Vagina (tissue), 2 donors: ENCODE measurements around the gene BMPR1B. TPM values are rescaled to one million over a fixed set of nuclear protein-coding genes. Genes with fewer than 3 reads are reported as not detected.

ENCODE experiments used
- DNase-seq, 2 donors: peaks; one replicate each; pipeline ENCODE4 v3.0.0-alpha.2; 2017; ENCODE audit errors: extremely low spot score in 2 of 2
- H3K27ac ChIP-seq: fragments of 200-600 bp; sonication (generic); one replicate; pipeline ENCODE4 v1.5.1; 2019
- H3K27me3 ChIP-seq: fragments of 200-600 bp; sonication (generic); one replicate; pipeline ENCODE4 v1.5.1; 2019
- H3K36me3 ChIP-seq, 2 donors: fragments of 200-600 bp; sonication (generic); one replicate each; pipeline ENCODE4 v1.5.1; 2017 to 2019
- H3K4me1 ChIP-seq: fragments of 200-600 bp; sonication (generic); one replicate; pipeline ENCODE4 v1.5.1; 2019
- H3K4me3 ChIP-seq, 2 donors: fragments of 200-600 bp; sonication (generic); 1 replicate in 1 of 2; 2 replicates in 1 of 2; pipeline ENCODE4 v1.5.1; 2016 to 2019
- H3K9me3 ChIP-seq: fragments of 200-600 bp; sonication (generic); one replicate; pipeline ENCODE4 v1.5.1; 2019
- CTCF ChIP-seq, 3 experiments: fragments of 450-650 bp in 2 of 3; fragments of 200-600 bp in 1 of 3; sonication (generic) in 1 of 3; IDR thresholded peaks; one replicate each; pipeline ENCODE4 v1.5.1; 2017 to 2019; ENCODE audit warnings: antibody characterized with exemption in 3 of 3, mild to moderate bottlenecking in 2 of 3, moderate library complexity in 2 of 3
- POLR2A ChIP-seq, 2 donors: fragments of 450-650 bp; IDR thresholded peaks; one replicate each; pipeline ENCODE4 v1.6.1; 2017; ENCODE audit warnings: antibody characterized with exemption in 2 of 2, mild to moderate bottlenecking in 2 of 2, moderate library complexity in 2 of 2
- POLR2AphosphoS5 ChIP-seq, 2 donors: sonication (generic); formaldehyde crosslinking; IDR thresholded peaks; one replicate each; pipeline ENCODE4 v1.9.0; 2017; ENCODE audit warnings: antibody characterized with exemption in 2 of 2, mild to moderate bottlenecking in 2 of 2, low read depth in 1 of 2; ENCODE audit not compliant: insufficient read depth in 1 of 2
- intact Hi-C: fragments of 100-400 bp; cut with DNase I; formaldehyde crosslinking; loops from one replicate; pipeline ENCODE4 v1.15.1; 2023
- total RNA-seq: library from RNA; depleted of rRNA; stranded (reverse); fragments of >200 nt; gene quantifications from one replicate; pipeline ENCODE4 v1.2.3, GENCODE V29; 2016

Gene BMPR1B
- total RNA-seq, 1 donor from 2014 or later, result 0.49 TPM

DNA sequence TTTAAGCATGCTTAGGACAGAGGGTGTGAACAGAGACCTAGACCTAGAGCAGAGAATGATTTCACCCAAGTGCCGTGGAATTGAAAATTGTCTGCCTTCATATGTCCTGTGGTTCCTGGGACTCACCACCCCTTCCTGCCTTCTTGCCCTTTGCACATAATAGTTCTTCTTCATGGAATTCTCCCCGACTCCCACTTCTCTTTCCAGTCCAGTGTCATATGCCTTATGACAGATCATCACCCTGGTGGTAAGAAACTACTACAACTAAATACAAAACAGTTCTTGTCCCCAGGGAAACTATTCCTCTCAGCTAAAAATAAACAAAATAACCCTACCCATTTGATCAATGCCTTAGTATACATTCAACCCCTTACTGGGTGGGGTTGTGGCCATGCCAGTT is 43.3 kb downstream of the BMPR1B start:
- H3K4me1 ChIP-seq, result no peaks in the 10 kb centered on the region
- TF ChIP-seq POLR2AphosphoS5 (IDR thresholded peaks at IDR 0.05; ENCODE audit: insufficient read depth in 1 of 2, low read depth in 1 of 2), result no peak
- TF ChIP-seq CTCF (IDR thresholded peaks at IDR 0.05), result no peak
- no peak for TF ChIP-seq POLR2A (IDR thresholded peaks at IDR 0.05)
- H3K4me3 ChIP-seq, result no peak overlapping the region
- H3K27ac ChIP-seq, result no peak overlapping the region
- no peak for DNase-seq
- no peaks in the 10 kb centered on the region for H3K9me3 ChIP-seq
- H3K36me3 ChIP-seq, result no peaks in the 10 kb centered on the region
- intact Hi-C loops, result no loop called here
- H3K27me3 ChIP-seq, result no peaks in the 10 kb centered on the region

GRCh38 chr4:94802091-94802490 is 44.3 kb downstream of the BMPR1B start:
- Histone ChIP-seq H3K4me3 (no peak overlapping the region), H3K27me3 (no peaks in the 10 kb centered on the region), H3K36me3 (no peaks in the 10 kb centered on the region), H3K4me1 (no peaks in the 10 kb centered on the region), H3K9me3 (no peaks in the 10 kb centered on the region), H3K27ac (no peak overlapping the region)
- no peak for TF ChIP-seq POLR2AphosphoS5 (IDR thresholded peaks at IDR 0.05; ENCODE audit: insufficient read depth in 1 of 2, low read depth in 1 of 2)
- TF ChIP-seq POLR2A (IDR thresholded peaks at IDR 0.05), result no peak
- no peak for TF ChIP-seq CTCF (IDR thresholded peaks at IDR 0.05)
- intact Hi-C loops, result no loop called here
- DNase-seq, result no peak

DNA sequence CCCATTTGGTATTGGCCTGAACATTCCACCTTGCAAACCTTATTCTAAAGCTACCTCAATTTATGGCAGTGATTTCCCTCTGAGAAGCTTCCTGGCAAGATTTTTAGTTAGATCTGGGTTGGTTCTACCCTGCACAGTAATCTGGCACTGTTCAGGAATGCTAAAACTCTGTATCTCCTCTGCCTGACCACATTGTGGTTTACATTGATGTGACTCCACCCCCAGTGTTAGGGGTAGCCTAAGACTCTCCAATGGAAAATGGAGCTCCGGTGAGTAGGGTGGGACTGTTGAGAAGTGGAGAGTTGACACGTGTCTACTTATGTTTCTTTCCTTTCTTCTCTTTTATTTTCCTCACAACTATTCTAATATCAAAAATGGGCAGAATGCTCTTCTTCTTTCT is 45.4 kb downstream of the BMPR1B start:
- TF ChIP-seq POLR2A (IDR thresholded peaks at IDR 0.05) (no peak), POLR2AphosphoS5 (IDR thresholded peaks at IDR 0.05; ENCODE audit: insufficient read depth in 1 of 2, low read depth in 1 of 2) (no peak), CTCF (IDR thresholded peaks at IDR 0.05) (no peak)
- no peak for DNase-seq
- Histone ChIP-seq H3K27me3 (no peaks in the 10 kb centered on the region), H3K36me3 (no peaks in the 10 kb centered on the region), H3K9me3 (no peaks in the 10 kb centered on the region), H3K4me1 (no peaks in the 10 kb centered on the region), H3K4me3 (no peak overlapping the region), H3K27ac (no peak overlapping the region)
- intact Hi-C loops, result no loop called here

- Histone ChIP-seq H3K9me3 (no peaks in the 10 kb centered on the region), H3K4me3 (no peak overlapping the region), H3K36me3 (no peaks in the 10 kb centered on the region), H3K4me1 (no peaks in the 10 kb centered on the region), H3K27ac (no peak overlapping the region), H3K27me3 (no peaks in the 10 kb centered on the region)
- intact Hi-C loops, result no loop called here
- no peak for TF ChIP-seq POLR2A (IDR thresholded peaks at IDR 0.05)
- TF ChIP-seq CTCF (IDR thresholded peaks at IDR 0.05), result no peak
- no peak for TF ChIP-seq POLR2AphosphoS5 (IDR thresholded peaks at IDR 0.05; ENCODE audit: insufficient read depth in 1 of 2, low read depth in 1 of 2)
- DNase-seq, result no peak
Measured at GRCh38 chr4:94804650-94805049, 46.9 kb downstream of the BMPR1B start.

DNA sequence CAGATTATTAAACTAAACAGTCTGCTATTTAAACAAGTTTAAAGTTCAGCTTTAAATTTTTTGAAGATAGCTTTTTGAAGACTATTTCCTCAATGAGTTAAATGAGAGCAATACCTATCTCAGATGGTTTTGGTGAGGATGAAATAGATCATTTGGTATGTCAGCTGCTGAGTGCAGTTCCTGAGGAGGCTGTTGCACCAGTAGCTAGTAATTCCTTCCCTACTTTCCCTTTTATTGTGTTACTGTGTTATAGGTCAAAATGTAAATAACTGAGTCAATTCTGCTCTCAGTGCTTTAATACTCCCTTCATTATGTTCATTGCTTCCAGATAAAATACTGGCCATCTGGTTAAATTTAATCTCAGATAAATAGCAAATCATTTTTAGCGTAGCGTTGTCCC is 48.6 kb downstream of the BMPR1B start:
- TF ChIP-seq CTCF (IDR thresholded peaks at IDR 0.05) (no peak), POLR2A (IDR thresholded peaks at IDR 0.05) (no peak), POLR2AphosphoS5 (IDR thresholded peaks at IDR 0.05; ENCODE audit: insufficient read depth in 1 of 2, low read depth in 1 of 2) (no peak)
- H3K36me3 ChIP-seq, result no peaks in the 10 kb centered on the region
- no peaks in the 10 kb centered on the region for H3K4me1 ChIP-seq
- no peaks in the 10 kb centered on the region for H3K9me3 ChIP-seq
- no peaks in the 10 kb centered on the region for H3K27me3 ChIP-seq
- H3K27ac ChIP-seq, result no peak overlapping the region
- intact Hi-C loops, result no loop called here
- no peak for DNase-seq
- no peak overlapping the region for H3K4me3 ChIP-seq
